HTERT RPE-1 (cell line): Measurements from ENCODE around the gene NYAP1.
"Not testable (repeated sequence)": the region's sequence is repeated elsewhere in the genome, so short reads cannot be mapped to it uniquely, and the experiment has no call there.

ENCODE experiments used
- in situ Hi-C: fragments of 300-500 bp; cut with MboI; formaldehyde crosslinking; loops from 4 replicates; pipeline ENCODE4 v1.14.3; 2020; ENCODE audit warnings: low sequenced_read_pairs

Gene NYAP1

GRCh38 chr7:100481466-100481865 lies 2.3 kb upstream of the NYAP1 start:
- in situ Hi-C loops: no loop called here

GRCh38 chr7:100482728-100483089 lies 1.0 kb upstream of the NYAP1 start:
- in situ Hi-C loops: no loop called here

- in situ Hi-C loops: no loop called here
These were observed 521 bp upstream of the NYAP1 start for GRCh38 chr7:100483090-100483721.

GRCh38 chr7:100484673-100485045 lies 932 bp downstream of the NYAP1 start:
- in situ Hi-C loops: no loop called here

- in situ Hi-C loops: no loop called here
These were observed 1.7 kb downstream of the NYAP1 start for GRCh38 chr7:100485471-100485876.

GRCh38 chr7:100486111-100486636 lies 2.4 kb downstream of the NYAP1 start:
- in situ Hi-C loops: no loop called here

- in situ Hi-C loops: no loop called here
These were observed 3.2 kb downstream of the NYAP1 start for GRCh38 chr7:100486753-100487446.

GRCh38 chr7:100488333-100489095 lies 4.8 kb downstream of the NYAP1 start:
- in situ Hi-C loops: no loop called here

- in situ Hi-C loops: no loop called here
These were observed 5.4 kb downstream of the NYAP1 start for GRCh38 chr7:100489121-100489520.

- in situ Hi-C loops: no loop called here
These were observed 6.1 kb downstream of the NYAP1 start for GRCh38 chr7:100489824-100490223.

GRCh38 chr7:100490483-100491191 lies 6.9 kb downstream of the NYAP1 start:
- in situ Hi-C loops: no loop called here

- in situ Hi-C loops: no loop called here
These were observed 7.5 kb downstream of the NYAP1 start for GRCh38 chr7:100491192-100491578.

GRCh38 chr7:100492738-100493475 lies 9.2 kb downstream of the NYAP1 start:
- in situ Hi-C loops: no loop called here

GRCh38 chr7:100493476-100494264 lies 9.9 kb downstream of the NYAP1 start:
- in situ Hi-C loops: no loop called here

GRCh38 chr7:100496509-100496908 lies 12.8 kb downstream of the NYAP1 start:
- in situ Hi-C loops: no loop called here

GRCh38 chr7:100500743-100501142 lies 17.0 kb downstream of the NYAP1 start:
- in situ Hi-C loops: not testable (repeated sequence)

GRCh38 chr7:100504031-100504430 lies 20.3 kb downstream of the NYAP1 start:
- in situ Hi-C loops: not testable (repeated sequence)

- in situ Hi-C loops: no loop called here
These were observed 21.3 kb downstream of the NYAP1 start for GRCh38 chr7:100504887-100505611.

- in situ Hi-C loops: no loop called here
These were observed 22.7 kb downstream of the NYAP1 start for GRCh38 chr7:100506356-100506923.
